Chondrocyte (in vitro differentiated cells): Measurements from ENCODE around the gene PAQR8. TPM values are rescaled to one million over a fixed set of nuclear protein-coding genes. Genes with fewer than 3 reads are reported as not detected.

Source experiments
- DNase-seq: peaks from one replicate; pipeline ENCODE4 v3.0.0; 2021; ENCODE audit warnings: mixed read lengths, low spot score
- H3K27ac Mint-ChIP-seq: one replicate; pipeline ENCODE4 v1.8.0; 2021; ENCODE audit warnings: mild to moderate bottlenecking, moderate library complexity, mixed read lengths; ENCODE audit not compliant: unreplicated experiment
- H3K27me3 Mint-ChIP-seq: 2 replicates; pipeline ENCODE4 v1.8.0; 2021; ENCODE audit warnings: low read depth, mixed read lengths
- H3K36me3 Mint-ChIP-seq: 2 replicates; pipeline ENCODE4 v1.8.0; 2021; ENCODE audit warnings: low read depth, mixed read lengths
- H3K4me1 Mint-ChIP-seq: 2 replicates; pipeline ENCODE4 v1.8.0; 2021; ENCODE audit warnings: low read depth, mild to moderate bottlenecking, mixed read lengths
- H3K4me3 Mint-ChIP-seq: one replicate; pipeline ENCODE4 v1.8.0; 2021; ENCODE audit warnings: mild to moderate bottlenecking, moderate library complexity, mixed read lengths; ENCODE audit not compliant: unreplicated experiment
- H3K9me3 Mint-ChIP-seq: 2 replicates; pipeline ENCODE4 v1.8.0; 2021; ENCODE audit warnings: low read depth, mixed read lengths
- CTCF ChIP-seq: fragments of 200-600 bp; sonication (generic); IDR thresholded peaks from 2 replicates; pipeline ENCODE4 v1.5.0; 2021; ENCODE audit warnings: antibody characterized with exemption, mild to moderate bottlenecking, moderate library complexity
- total RNA-seq: library from RNA; stranded (reverse); gene quantifications from 3 replicates; pipeline ENCODE4 v1.2.1, GENCODE V29; 2021

Gene PAQR8
- total RNA-seq, 1 donor from 2014 or later = 3.6 TPM

GRCh38 chr6:52324189-52324588 lies 37.8 kb upstream of the PAQR8 start:
- H3K4me1 Mint-ChIP-seq = no peaks in the 10 kb centered on the region
- no peak overlapping the region for H3K4me3 Mint-ChIP-seq
- DNase-seq = no peak
- no peaks in the 10 kb centered on the region for H3K9me3 Mint-ChIP-seq
- no peaks in the 10 kb centered on the region for H3K36me3 Mint-ChIP-seq
- TF ChIP-seq CTCF = no peak
- no peaks in the 10 kb centered on the region for H3K27me3 Mint-ChIP-seq
- H3K27ac Mint-ChIP-seq = no peak overlapping the region

GRCh38 chr6:52325695-52326471 lies 36.1 kb upstream of the PAQR8 start:
- DNase-seq = no peak
- no peaks in the 10 kb centered on the region for H3K4me1 Mint-ChIP-seq
- no peak for TF ChIP-seq CTCF
- no peak overlapping the region for H3K27ac Mint-ChIP-seq
- no peak overlapping the region for H3K4me3 Mint-ChIP-seq
- H3K27me3 Mint-ChIP-seq = no peaks in the 10 kb centered on the region
- no peaks in the 10 kb centered on the region for H3K36me3 Mint-ChIP-seq
- H3K9me3 Mint-ChIP-seq = no peaks in the 10 kb centered on the region

GRCh38 chr6:52326540-52327364 lies 35.2 kb upstream of the PAQR8 start:
- TF ChIP-seq CTCF = no peak
- H3K4me1 Mint-ChIP-seq = no peaks in the 10 kb centered on the region
- no peak overlapping the region for H3K27ac Mint-ChIP-seq
- H3K27me3 Mint-ChIP-seq = no peaks in the 10 kb centered on the region
- H3K9me3 Mint-ChIP-seq = no peaks in the 10 kb centered on the region
- no peak overlapping the region for H3K4me3 Mint-ChIP-seq
- no peak for DNase-seq
- no peaks in the 10 kb centered on the region for H3K36me3 Mint-ChIP-seq

- Mint-ChIP-seq H3K9me3 (no peaks in the 10 kb centered on the region), H3K4me1 (no peaks in the 10 kb centered on the region), H3K36me3 (no peaks in the 10 kb centered on the region), H3K4me3 (no peak overlapping the region), H3K27ac (no peak overlapping the region), H3K27me3 (no peaks in the 10 kb centered on the region)
- no peak for DNase-seq
- TF ChIP-seq CTCF = no peak
Measured at GRCh38 chr6:52328303-52328662, 33.7 kb upstream of the PAQR8 start.

GRCh38 chr6:52328729-52329128 lies 33.2 kb upstream of the PAQR8 start:
- Mint-ChIP-seq H3K27ac (no peak overlapping the region), H3K9me3 (no peaks in the 10 kb centered on the region), H3K4me3 (no peak overlapping the region), H3K27me3 (no peaks in the 10 kb centered on the region), H3K36me3 (no peaks in the 10 kb centered on the region), H3K4me1 (peaks cover 2% of the 10 kb centered on the region)
- no peak for DNase-seq
- no peak for TF ChIP-seq CTCF
